Right ventricle myocardium inferior (tissue), 1 donor: ENCODE data around the gene BSPRY. TPM values are rescaled to one million over a fixed set of nuclear protein-coding genes. Genes with fewer than 3 reads are reported as not detected.

Experiments
- ATAC-seq: fragments of 200-7000 bp; cut with Tn5 transposase; one replicate; pipeline ENCODE4 v1.9.1; 2020; ENCODE audit warnings: mild to moderate bottlenecking, moderate library complexity
- DNase-seq: peaks from one replicate; pipeline ENCODE4 v3.0.0; 2021; ENCODE audit errors: missing footprints
- intact Hi-C: fragments of 100-400 bp; cut with DNase I; formaldehyde crosslinking; loops from one replicate; pipeline ENCODE4 v1.11.0; 2022
- total RNA-seq: library from RNA; stranded (reverse); fragmentation: NEBNext Ultra II Directional; extraction: Animal tissue kit (Norgen Biotek cat#: 25700); gene quantifications from one replicate; pipeline ENCODE4 v1.2.1, GENCODE V29; 2021
- donor health status: DM: no; HTN: yes; CAD: no; lungs with severe emphysema.

Gene BSPRY
- total RNA-seq, 1 donor from 2014 or later = 0.35 TPM

DNA sequence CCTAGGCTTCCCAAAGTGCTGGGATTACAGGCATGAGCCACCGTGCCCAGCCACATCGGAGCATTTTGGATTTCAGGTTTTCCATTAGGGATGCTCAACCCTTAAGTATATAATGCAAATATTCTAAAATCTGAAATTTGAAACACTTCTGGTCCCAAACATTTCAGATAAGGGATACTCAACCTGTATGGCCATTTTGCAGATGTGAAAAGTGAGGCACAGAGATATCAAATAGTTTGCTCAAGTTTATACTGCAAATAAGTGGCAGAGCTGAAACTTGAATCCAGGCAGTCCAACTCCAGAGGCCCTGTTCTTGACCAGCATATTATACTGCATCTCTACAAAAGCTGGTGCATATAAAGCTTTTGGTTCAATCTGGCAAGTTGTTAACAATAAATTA, 11.6 kb upstream of the BSPRY start:
- DNase-seq (no peak), ATAC-seq (no peak)
- intact Hi-C loops = loop anchor here (2.0 kb wide), 2 partner anchors 25 to 63 kb away; partner anchors contain the start of genes CDC26 and PRPF4

GRCh38 chr9:113340011-113340699, 9.2 kb upstream of the BSPRY start, which contains the start of gene WDR31:
WDR31 (minus strand) TSS chr9:113340275; CDS start chr9:113332022, 8,253 bp downstream.
- DNase-seq (peak; percentile 94), ATAC-seq (peak; percentile 95)
- intact Hi-C loops = no loop called here

GRCh38 chr9:113341712-113342410, 7.5 kb upstream of the BSPRY start:
- intact Hi-C loops = no loop called here
- ATAC-seq (no peak), DNase-seq (no peak)

GRCh38 chr9:113343732-113344231, 5.6 kb upstream of the BSPRY start:
- DNase-seq (peak; percentile 77), ATAC-seq (peak; percentile 77)
- intact Hi-C loops = loop anchor here (1.0 kb wide), 1 partner anchor 55 kb away; no protein-coding TSS in a partner anchor

GRCh38 chr9:113345190-113345589, 4.2 kb upstream of the BSPRY start:
- no peak for DNase-seq
- intact Hi-C loops = no loop called here
- ATAC-seq = no peak

DNA sequence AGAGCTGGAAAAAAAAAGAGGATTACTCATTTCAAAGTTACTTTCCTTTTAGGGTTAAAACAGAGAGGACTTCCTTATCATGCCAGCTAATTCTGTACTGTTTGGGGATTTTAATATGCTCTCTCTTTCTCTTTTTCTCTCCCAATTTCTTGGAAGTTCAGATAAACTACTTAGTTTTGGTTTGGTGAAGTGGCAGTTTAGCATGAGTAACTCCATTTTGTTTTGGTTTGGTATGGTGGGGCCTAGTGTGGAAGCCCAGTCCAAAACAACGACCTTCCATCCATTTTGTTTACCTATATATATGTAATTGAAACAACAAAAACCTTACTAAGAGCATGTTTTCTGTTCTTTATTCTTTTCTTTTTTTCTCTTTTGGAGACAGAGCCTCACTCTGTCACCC, 3.7 kb upstream of the BSPRY start:
- intact Hi-C loops = no loop called here
- ATAC-seq (no peak), DNase-seq (no peak)

- ATAC-seq (no peak), DNase-seq (no peak)
- intact Hi-C loops = no loop called here
These were observed 904 bp upstream of the BSPRY start for GRCh38 chr9:113348437-113348836.

- ATAC-seq (no peak), DNase-seq (no peak)
- intact Hi-C loops = no loop called here
These were observed 286 bp upstream of the BSPRY start for GRCh38 chr9:113349066-113349444.

DNA sequence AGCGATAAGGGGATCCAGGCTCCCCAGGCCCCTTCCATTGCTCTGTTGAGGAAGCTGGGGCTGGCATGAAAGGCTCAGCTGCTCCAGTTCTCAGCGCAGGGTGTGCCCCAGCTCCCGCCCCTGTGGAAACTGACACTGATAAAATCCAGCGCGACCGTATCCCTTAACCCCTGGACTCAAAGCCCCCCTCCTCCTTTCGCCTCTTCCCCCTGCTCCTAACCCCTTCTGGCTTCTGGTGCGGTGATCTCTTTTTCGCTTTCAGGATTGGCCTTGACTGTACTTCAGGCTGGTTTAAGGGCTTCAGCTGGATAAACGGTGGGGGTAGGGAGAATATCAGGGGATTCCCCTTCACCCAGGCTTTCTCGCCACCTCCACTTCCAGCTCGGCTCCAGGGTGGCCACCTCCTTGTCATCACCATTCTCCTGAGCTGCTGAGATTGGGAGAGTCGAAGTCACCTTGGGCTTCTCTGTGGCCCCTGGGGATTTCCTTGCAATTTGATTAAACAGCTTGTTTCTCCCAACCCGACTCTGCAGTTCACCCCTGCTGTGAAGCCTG, 843 bp downstream of the BSPRY start:
- ATAC-seq = no peak
- intact Hi-C loops = no loop called here
- DNase-seq = no peak

GRCh38 chr9:113350937-113351336, 1.6 kb downstream of the BSPRY start:
- ATAC-seq (no peak), DNase-seq (no peak)
- intact Hi-C loops = no loop called here

DNA sequence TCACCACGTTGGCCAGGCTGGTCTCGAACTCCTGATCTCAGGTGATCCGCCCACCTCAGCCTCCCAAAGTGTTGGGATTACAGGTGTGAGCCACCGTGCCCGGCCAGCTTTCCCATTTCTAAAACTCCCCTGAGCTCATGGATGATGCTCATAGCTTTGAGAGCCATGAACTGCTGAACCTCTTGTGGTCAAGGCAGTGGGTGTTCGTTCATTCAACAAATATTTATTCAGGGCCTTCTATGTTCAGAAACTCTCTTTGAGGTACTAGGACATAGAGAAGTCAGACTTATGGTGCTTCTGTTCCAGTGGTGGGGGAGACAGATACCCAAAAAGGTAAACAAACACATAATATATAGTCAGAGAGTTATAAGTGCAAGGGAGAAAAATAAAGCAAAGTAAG, 2.7 kb downstream of the BSPRY start:
- ATAC-seq (no peak), DNase-seq (no peak)
- intact Hi-C loops = no loop called here

DNA sequence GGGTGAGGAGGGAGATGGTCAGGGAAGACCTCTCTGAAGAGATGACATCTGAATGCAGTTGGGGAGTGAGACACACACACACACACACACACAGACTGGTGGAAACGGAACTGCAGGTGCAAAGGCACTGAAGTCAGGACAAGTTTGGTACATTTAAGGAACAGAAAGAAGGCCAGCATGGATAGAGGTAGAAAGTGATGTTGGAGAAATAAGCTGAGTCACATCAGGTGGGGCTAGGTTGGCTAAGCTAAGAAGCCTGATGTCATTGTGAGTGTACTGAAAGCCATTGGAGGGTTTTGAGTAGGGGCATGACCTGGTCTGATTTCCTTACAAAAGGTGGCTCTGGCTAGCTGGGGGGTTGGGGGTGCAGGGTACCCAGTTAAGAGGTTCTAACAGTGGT, 3.1 kb downstream of the BSPRY start:
- no peak for ATAC-seq
- DNase-seq = no peak
- intact Hi-C loops = no loop called here

GRCh38 chr9:113355040-113355596, 5.8 kb downstream of the BSPRY start:
- ATAC-seq (no peak), DNase-seq (no peak)
- intact Hi-C loops = no loop called here

DNA sequence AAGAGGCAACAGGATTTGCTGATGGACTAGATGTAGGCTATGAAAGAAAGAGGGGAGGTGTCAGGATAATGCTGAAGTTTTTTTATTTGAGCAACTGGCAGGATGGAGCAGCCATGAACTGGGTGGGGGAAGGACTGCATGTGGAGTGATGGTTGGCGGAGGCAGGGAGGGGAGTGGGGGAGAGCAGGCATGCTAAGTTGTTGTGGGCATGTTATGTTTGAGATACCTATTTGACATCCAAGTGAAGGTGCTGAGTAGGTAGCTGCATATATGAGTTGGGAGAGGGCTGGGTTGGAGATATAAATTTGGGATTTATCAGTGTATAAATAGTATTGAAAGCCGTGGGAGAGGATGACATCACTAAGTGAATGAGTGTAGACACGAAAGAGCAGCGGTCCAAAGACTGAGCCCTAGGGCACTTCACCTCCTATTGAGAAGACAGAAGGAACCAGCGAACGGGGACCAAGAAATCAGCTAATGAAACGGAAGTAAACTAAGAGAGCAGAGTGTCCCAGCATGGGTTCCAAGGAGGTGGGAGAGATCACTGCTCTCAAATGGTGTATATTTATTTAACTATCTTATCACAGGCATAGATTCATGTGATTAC, 7.4 kb downstream of the BSPRY start:
- intact Hi-C loops = no loop called here
- ATAC-seq (no peak), DNase-seq (no peak)

DNA sequence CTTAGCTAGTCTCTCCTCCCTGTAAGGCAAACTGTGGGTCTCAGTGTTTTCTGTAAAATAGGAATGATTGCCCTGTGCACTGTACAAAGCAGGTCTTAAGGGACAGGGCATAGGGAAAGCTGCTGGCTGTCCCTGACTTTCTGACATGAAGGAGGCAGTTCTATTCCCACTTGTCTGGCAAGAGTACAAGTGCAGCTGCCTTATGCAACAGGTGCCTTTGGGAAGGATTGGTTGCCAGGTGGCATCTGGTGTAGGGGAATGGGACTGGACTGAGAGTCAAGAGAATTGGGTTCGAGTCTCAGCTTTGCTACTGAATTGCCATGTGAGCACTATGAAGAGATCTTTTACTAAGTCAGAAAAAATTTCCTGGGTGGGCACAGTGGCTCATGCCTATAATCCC, 10.0 kb downstream of the BSPRY start:
- DNase-seq (no peak), ATAC-seq (peak; percentile 50)
- intact Hi-C loops = no loop called here

DNA sequence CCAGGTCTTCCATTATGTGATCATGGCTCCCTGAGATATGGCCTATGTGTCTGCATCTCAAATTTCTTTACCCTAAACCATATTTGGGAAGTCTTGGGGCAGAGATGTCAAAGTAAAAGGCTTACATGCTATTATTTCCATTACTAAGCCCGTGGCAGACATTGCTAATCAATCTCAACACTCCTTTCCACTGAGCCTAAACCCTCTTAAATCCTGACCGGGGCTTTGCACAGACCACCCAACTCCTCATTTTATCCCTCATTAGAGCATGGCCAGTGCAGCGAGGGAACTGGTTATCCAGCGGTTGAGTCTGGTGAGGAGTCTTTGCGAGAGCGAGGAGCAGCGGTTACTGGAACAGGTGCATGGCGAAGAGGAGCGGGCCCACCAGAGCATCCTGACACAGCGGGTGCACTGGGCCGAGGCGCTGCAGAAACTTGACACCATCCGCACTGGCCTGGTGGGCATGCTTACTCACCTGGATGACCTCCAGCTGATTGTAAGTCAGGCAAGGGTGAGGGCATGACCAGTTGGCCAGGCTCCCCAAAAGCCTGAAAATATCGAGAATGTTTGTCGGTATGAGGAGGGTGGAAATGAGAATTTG, 11.0 kb downstream of the BSPRY start:
- no peak for ATAC-seq
- intact Hi-C loops = no loop called here
- no peak for DNase-seq

- ATAC-seq = no peak
- no peak for DNase-seq
- intact Hi-C loops = no loop called here
These were observed 12.1 kb downstream of the BSPRY start for GRCh38 chr9:113361304-113362018.

DNA sequence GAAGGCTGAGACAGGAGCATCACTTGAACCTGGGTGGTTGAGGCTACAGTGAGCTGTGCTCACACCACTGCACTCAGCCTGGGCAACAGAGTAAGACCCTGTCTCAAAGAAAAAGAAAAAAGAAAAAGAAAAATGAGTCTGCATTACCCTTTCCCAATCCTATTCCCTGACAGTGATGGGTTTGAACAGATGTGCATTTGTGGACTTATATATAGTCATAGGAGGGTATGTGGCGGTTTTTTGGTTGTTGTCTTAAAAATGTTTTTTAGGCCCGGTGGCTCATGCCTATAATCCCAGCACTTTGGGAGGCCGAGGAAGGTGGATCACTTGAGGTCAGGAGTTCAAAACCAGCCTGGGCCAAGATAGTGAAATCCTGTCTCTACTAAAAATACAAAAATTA, 14.0 kb downstream of the BSPRY start:
- DNase-seq (no peak), ATAC-seq (no peak)
- intact Hi-C loops = no loop called here
